Right lobe of liver (tissue), 4 donors: ENCODE data around the gene DYNC2H1.

Experiments used
- POLR2A ChIP-seq: fragments of 450-650 bp; IDR thresholded peaks from one replicate; pipeline ENCODE4 v1.6.1; 2017; ENCODE audit warnings: antibody characterized with exemption, mild to moderate bottlenecking
- TF ChIP-seq, protein P1 (sequence below), 4 donors: fragments of 200-600 bp in 3 of 4; fragments of 450-650 bp in 1 of 4; IDR thresholded peaks; one replicate each; pipeline versions ENCODE4 v1.5.1 to v1.8.0; 2016 to 2022; ENCODE audit warnings: antibody characterized with exemption in 4 of 4, mild to moderate bottlenecking in 2 of 4
- donor health status: DM: no; HTN: no; CAD: no.
- donor health status: DM: no; HTN: no; CAD: no.
- donor health status: DM: no; HTN: yes; CAD: no.

- TF ChIP-seq, protein P1, sequence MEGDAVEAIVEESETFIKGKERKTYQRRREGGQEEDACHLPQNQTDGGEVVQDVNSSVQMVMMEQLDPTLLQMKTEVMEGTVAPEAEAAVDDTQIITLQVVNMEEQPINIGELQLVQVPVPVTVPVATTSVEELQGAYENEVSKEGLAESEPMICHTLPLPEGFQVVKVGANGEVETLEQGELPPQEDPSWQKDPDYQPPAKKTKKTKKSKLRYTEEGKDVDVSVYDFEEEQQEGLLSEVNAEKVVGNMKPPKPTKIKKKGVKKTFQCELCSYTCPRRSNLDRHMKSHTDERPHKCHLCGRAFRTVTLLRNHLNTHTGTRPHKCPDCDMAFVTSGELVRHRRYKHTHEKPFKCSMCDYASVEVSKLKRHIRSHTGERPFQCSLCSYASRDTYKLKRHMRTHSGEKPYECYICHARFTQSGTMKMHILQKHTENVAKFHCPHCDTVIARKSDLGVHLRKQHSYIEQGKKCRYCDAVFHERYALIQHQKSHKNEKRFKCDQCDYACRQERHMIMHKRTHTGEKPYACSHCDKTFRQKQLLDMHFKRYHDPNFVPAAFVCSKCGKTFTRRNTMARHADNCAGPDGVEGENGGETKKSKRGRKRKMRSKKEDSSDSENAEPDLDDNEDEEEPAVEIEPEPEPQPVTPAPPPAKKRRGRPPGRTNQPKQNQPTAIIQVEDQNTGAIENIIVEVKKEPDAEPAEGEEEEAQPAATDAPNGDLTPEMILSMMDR (IDR thresholded peaks at IDR 0.05), result no peak
- no peak for TF ChIP-seq POLR2A
Observed at GRCh38 chr11:103295704-103296103, 186.5 kb downstream of the DYNC2H1 start.
